ENCODE data around the gene FCGR3B.
"Not testable (repeated sequence)": the region's sequence is repeated elsewhere in the genome, so short reads cannot be mapped to it uniquely, and the experiment has no call there.

- not testable (repeated sequence) for TF ChIP-seq ZFX (IDR thresholded peaks at IDR 0.05); CTCF (IDR thresholded peaks at IDR 0.05 in 2 of 3, conservative IDR thresholded peaks at IDR 0.05 in 1 of 3; ENCODE audit: borderline replicate concordance in 1 of 3, insufficient read depth in 1 of 3, low read depth in 2 of 3, low read length in 2 of 3); ZNF274 (IDR thresholded peaks at IDR 0.05; ENCODE audit: low read depth, low read length); MAX (IDR thresholded peaks at IDR 0.05)
These were observed 27.5 kb upstream of the FCGR3B start for GRCh38 chr1:161658524-161658923.
